ENCODE results near the gene PAX5.

GRCh38 chr9:37007295-37007694 is 26.8 kb downstream of the PAX5 start:
- TF ChIP-seq TEAD1 (CRISPR knock-in tag; IDR thresholded peaks at IDR 0.05) (no peak), IRF2 (CRISPR knock-in tag; IDR thresholded peaks at IDR 0.05; ENCODE audit: borderline replicate concordance, low read depth) (no peak), CTCF (IDR thresholded peaks at IDR 0.05) (no peak), ZNF416 (CRISPR knock-in tag; IDR thresholded peaks at IDR 0.05) (no peak), ATF2 (CRISPR knock-in tag; IDR thresholded peaks at IDR 0.05; ENCODE audit: borderline replicate concordance, low read depth) (no peak), ZSCAN18 (CRISPR knock-in tag; IDR thresholded peaks at IDR 0.05) (no peak)
- TF ChIP-seq, protein P1, sequence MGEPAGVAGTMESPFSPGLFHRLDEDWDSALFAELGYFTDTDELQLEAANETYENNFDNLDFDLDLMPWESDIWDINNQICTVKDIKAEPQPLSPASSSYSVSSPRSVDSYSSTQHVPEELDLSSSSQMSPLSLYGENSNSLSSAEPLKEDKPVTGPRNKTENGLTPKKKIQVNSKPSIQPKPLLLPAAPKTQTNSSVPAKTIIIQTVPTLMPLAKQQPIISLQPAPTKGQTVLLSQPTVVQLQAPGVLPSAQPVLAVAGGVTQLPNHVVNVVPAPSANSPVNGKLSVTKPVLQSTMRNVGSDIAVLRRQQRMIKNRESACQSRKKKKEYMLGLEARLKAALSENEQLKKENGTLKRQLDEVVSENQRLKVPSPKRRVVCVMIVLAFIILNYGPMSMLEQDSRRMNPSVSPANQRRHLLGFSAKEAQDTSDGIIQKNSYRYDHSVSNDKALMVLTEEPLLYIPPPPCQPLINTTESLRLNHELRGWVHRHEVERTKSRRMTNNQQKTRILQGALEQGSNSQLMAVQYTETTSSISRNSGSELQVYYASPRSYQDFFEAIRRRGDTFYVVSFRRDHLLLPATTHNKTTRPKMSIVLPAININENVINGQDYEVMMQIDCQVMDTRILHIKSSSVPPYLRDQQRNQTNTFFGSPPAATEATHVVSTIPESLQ (CRISPR knock-in tag; IDR thresholded peaks at IDR 0.05): no peak

Measured in WTC11 (cell line).